Measurements from ENCODE around the gene CDX1.

GRCh38 chr5:150160448-150161081 lies 6.0 kb upstream of the CDX1 start:
- TF ChIP-seq CTCF (IDR thresholded peaks at IDR 0.05; ENCODE audit: insufficient read depth, low read length) (no peak), REST (IDR thresholded peaks at IDR 0.05; ENCODE audit: insufficient replicate concordance, low read depth) (no peak)

Measured in HL-60 (cell line).